ENCODE results near the gene LTK. TPM values are rescaled to one million over a fixed set of nuclear protein-coding genes. Genes with fewer than 3 reads are reported as not detected.

Gene LTK
- total and polyA plus RNA-seq, 2 experiments from 2014 or later: 0.14 TPM; not detected in 1

GRCh38 chr15:41562244-41562643 is 48.6 kb upstream of the LTK start (continued):
- TF ChIP-seq ZNF462 (CRISPR knock-in tag; IDR thresholded peaks at IDR 0.05): no peak
- no peak for TF ChIP-seq CREB1 (CRISPR knock-in tag; IDR thresholded peaks at IDR 0.05; ENCODE audit: low read depth)
- TF ChIP-seq ZNF331 (CRISPR knock-in tag; IDR thresholded peaks at IDR 0.05; ENCODE audit: low read depth): no peak
- no peak for TF ChIP-seq ETS1 (IDR thresholded peaks at IDR 0.05)

- H4K20me1 ChIP-seq (replicated peaks; ENCODE audit: insufficient read depth): no peaks in the 10 kb centered on the region; the same call in 1 of the 2 replicates
- peaks cover 12% of the 10 kb centered on the region for H3F3A ChIP-seq (replicated peaks; ENCODE audit: low read depth)
- H3K27ac Mint-ChIP-seq: peak overlapping the region; percentile 88
- peaks cover 25% of the 10 kb centered on the region for H3K27me3 Mint-ChIP-seq (ENCODE audit: insufficient read depth, low read depth, poor library complexity)
- H3K4me1 Mint-ChIP-seq: peaks cover 79% of the 10 kb centered on the region
- peaks cover 17% of the 10 kb centered on the region for H3K79me2 ChIP-seq (replicated peaks; ENCODE audit: insufficient read depth)
- ATAC-seq (peak; percentile 14), DNase-seq (ENCODE audit: low spot score) (peak; percentile 67)
- no peak overlapping the region for H3K4me3 ChIP-seq
- no peaks in the 10 kb centered on the region for H3K9me2 ChIP-seq (ENCODE audit: insufficient read depth)
- peaks cover 4% of the 10 kb centered on the region; the same call in 1 of the 2 replicates for H3K27me3 ChIP-seq (ENCODE audit: insufficient read depth)
- peak overlapping the region; percentile 90 for H3K27ac ChIP-seq (ENCODE audit: low read depth)
- TF ChIP-seq CTCF (conservative IDR thresholded peaks at IDR 0.05; ENCODE audit: low read depth in 2 of 2) (peak; percentile 22 to 38; a peak in 2 of 4 replicates), NANOG (IDR thresholded peaks at IDR 0.05; ENCODE audit: borderline replicate concordance) (no peak)
- peaks cover 2% of the 10 kb centered on the region; the same call in 1 of the 2 replicates for H3K36me3 ChIP-seq (ENCODE audit: insufficient read depth)
- H3K4me1 ChIP-seq (ENCODE audit: insufficient read depth): peaks cover 77% of the 10 kb centered on the region
- no peak overlapping the region for H2AFZ ChIP-seq
- H3K4me3 Mint-ChIP-seq: peak overlapping the region; percentile 24; the same call in 2 of the 3 replicates
- peaks cover 46% of the 10 kb centered on the region for H3K36me3 Mint-ChIP-seq (ENCODE audit: low read depth)
- no peaks in the 10 kb centered on the region; the same call in 2 of the 3 replicates for H3K9me3 Mint-ChIP-seq
- H3K4me2 ChIP-seq: peak overlapping the region; percentile 100
These were observed 48.1 kb upstream of the LTK start for GRCh38 chr15:41561777-41562145.
